Heart left ventricle (tissue), 16 donors: ENCODE measurements around the gene EPHB6. TPM values are rescaled to one million over a fixed set of nuclear protein-coding genes. Genes with fewer than 3 reads are reported as not detected.
A peak's percentile ranks its signal among the peaks of the same experiment; 100 is the strongest.

ENCODE experiments used
- ATAC-seq, 4 donors: fragments of 200-7000 bp; cut with Tn5 transposase; one replicate each; pipeline ENCODE4 v1.9.1; 2020 to 2022; ENCODE audit warnings: moderate library complexity in 4 of 4, mild to moderate bottlenecking in 3 of 4, moderate number of reproducible peaks in 1 of 4
- DNase-seq, 5 donors: peaks; one replicate each; pipeline ENCODE4 v3.0.0-alpha.2; 2020
- H3K27ac ChIP-seq, 12 donors: fragments of 200-600 bp; sonication (generic) in 4 of 12; one replicate each; pipeline versions ENCODE4 v1.5.0 to v1.8.0; 2016 to 2022; ENCODE audit warnings: mild to moderate bottlenecking in 2 of 12
- H3K27me3 ChIP-seq, 9 donors: fragments of 200-600 bp; sonication (generic) in 2 of 9; one replicate each; pipeline versions ENCODE4 v1.5.1 to v1.8.0; 2016 to 2022; ENCODE audit warnings: mild to moderate bottlenecking in 3 of 9
- H3K36me3 ChIP-seq, 9 donors: fragments of 200-600 bp; sonication (generic) in 2 of 9; one replicate each; pipeline versions ENCODE4 v1.5.0 to v1.8.0; 2018 to 2022; ENCODE audit warnings: mild to moderate bottlenecking in 2 of 9
- H3K4me1 ChIP-seq, 12 donors: fragments of 200-600 bp; sonication (generic) in 4 of 12; one replicate each; pipeline versions ENCODE4 v1.5.0 to v1.8.0; 2016 to 2022; ENCODE audit warnings: mild to moderate bottlenecking in 3 of 12
- H3K4me3 ChIP-seq, 12 donors: fragments of 200-600 bp; sonication (generic) in 4 of 12; one replicate each; pipeline versions ENCODE4 v1.5.0 to v1.8.0; 2017 to 2022; ENCODE audit warnings: mild to moderate bottlenecking in 9 of 12, moderate library complexity in 4 of 12
- H3K9me3 ChIP-seq, 12 donors: fragments of 200-600 bp; sonication (generic) in 4 of 12; one replicate each; pipeline versions ENCODE4 v1.5.0 to v1.8.0; 2016 to 2022; ENCODE audit warnings: mild to moderate bottlenecking in 1 of 12
- POLR2A ChIP-seq, 2 donors: fragments of 450-650 bp; IDR thresholded peaks; one replicate each; pipeline ENCODE4 v1.6.1; 2017; ENCODE audit warnings: antibody characterized with exemption in 2 of 2, mild to moderate bottlenecking in 2 of 2, moderate library complexity in 2 of 2
- WGBS, 4 donors: extraction: QIAGEN DNeasy Blood & Tissue Kit in 2 of 4; methylation state at CpG; one replicate each; pipeline versions ENCODE4 v1.1.5 to v1.1.7; 2013 to 2018; 5-methylcytosine and 5-hydroxymethylcytosine counted together
- intact Hi-C, 10 donors: fragments of 100-400 bp; cut with DNase I; formaldehyde crosslinking; loops; one replicate each; pipeline versions ENCODE4 v1.11.1 to v1.14.2; 2022
- polyA plus RNA-seq, 2 donors: library from polyadenylated mRNA; stranded (reverse); fragments of 200-250 nt; gene quantifications; one replicate each; pipeline ENCODE4 v1.2.3, GENCODE V29; 2013
- total RNA-seq, 9 donors: library from RNA; depleted of rRNA in 2 of 9; stranded (reverse); fragments of >200 nt in 2 of 9; fragmentation: NEBNext Ultra II Directional in 3 of 9; extraction: Animal tissue kit (Norgen Biotek cat#: 25700) in 3 of 9; gene quantifications; one replicate each; pipeline versions ENCODE4 v1.1.0 to v1.2.4, GENCODE V29; 2016 to 2023
- TF ChIP-seq, protein P1 (sequence below), 12 donors: fragments of 200-600 bp; sonication (generic) in 4 of 12; IDR thresholded peaks; one replicate each; pipeline versions ENCODE4 v1.5.0 to v1.8.0; 2018 to 2022; ENCODE audit warnings: antibody characterized with exemption in 12 of 12, mild to moderate bottlenecking in 5 of 12
- donor health status: ischemic (EF 13 %, LVEDD 7.1; RV severe dilation, severe dysfunction).
- donor health status: healthy with polysubstance abuse.
- donor health status: DM: no; HTN: yes; CAD: no.
- donor health status: DM: no; HTN: no; CAD: no.
- donor health status: ischemic (EF 25% LVEDD 6.9; RV normal size, moderate dysfunction).
- donor health status: ischemic (EF 25% LVEDD 5.7; RV mildly dilated, moderate dysfunction).
- donor health status: healthy.
- donor health status: DM: yes; HTN: yes; CAD: no.
- donor health status: ischemic (EF 35%, LVEDD 5.7; RV mildly dilated, moderate dysfunction).
- donor health status: nonischemic (EF 11% LVEDD 7.7; RV severe dilation, severe dysfunction).
- donor health status: DM: yes; HTN: yes; CAD: no.
- donor health status: PGD.
- donor health status: ischemic (EF 29% LVEDD 5.4; RV normal size, mild dysfunction).
- donor health status: nonischemic (EF 23%, LVEDD 6.1; RV moderate dilation, normal function).

Gene EPHB6
- total and polyA plus RNA-seq, 11 donors: 1.5 to 20.3 (median 3.3) TPM

DNA sequence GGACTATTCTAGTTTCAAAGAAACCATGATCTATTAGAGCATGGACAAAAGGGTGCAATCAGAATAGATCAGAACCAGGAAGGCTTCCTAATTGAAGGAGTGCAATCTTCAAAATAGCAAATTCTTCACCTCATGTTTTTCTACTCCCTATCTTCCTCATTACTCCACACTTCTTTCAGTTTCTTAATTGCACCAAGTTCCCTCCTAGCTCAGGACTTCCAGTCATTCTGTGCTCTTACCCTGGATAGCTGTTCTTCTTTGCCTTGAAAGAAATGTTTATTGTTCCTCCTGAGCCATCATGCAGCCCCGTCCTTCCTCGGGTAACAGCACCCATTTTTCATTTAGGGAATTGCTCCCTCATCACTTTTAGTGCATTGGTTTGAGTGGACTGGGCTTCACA is 55.6 kb downstream of the EPHB6 start:
- Histone ChIP-seq H3K36me3 (no peaks in the 10 kb centered on the region), H3K4me3 (no peak overlapping the region), H3K4me1 (peaks cover 0 to 30% (median 0%) of the 10 kb centered on the region in 12 donors), H3K27me3 (peaks cover 0 to 6% (median 0%) of the 10 kb centered on the region in 9 donors), H3K9me3 (no peaks in the 10 kb centered on the region), H3K27ac (peak overlapping the region in 1 of 12 donors; percentile 40)
- 67 to 83% (median 77%) methylated on average over 2 of the region's 2 CpGs for WGBS, 4 donors
- DNase-seq: no peak
- intact Hi-C loops: no loop called here
- no peak for ATAC-seq
- TF ChIP-seq POLR2A (IDR thresholded peaks at IDR 0.05): no peak
- TF ChIP-seq, protein P1, sequence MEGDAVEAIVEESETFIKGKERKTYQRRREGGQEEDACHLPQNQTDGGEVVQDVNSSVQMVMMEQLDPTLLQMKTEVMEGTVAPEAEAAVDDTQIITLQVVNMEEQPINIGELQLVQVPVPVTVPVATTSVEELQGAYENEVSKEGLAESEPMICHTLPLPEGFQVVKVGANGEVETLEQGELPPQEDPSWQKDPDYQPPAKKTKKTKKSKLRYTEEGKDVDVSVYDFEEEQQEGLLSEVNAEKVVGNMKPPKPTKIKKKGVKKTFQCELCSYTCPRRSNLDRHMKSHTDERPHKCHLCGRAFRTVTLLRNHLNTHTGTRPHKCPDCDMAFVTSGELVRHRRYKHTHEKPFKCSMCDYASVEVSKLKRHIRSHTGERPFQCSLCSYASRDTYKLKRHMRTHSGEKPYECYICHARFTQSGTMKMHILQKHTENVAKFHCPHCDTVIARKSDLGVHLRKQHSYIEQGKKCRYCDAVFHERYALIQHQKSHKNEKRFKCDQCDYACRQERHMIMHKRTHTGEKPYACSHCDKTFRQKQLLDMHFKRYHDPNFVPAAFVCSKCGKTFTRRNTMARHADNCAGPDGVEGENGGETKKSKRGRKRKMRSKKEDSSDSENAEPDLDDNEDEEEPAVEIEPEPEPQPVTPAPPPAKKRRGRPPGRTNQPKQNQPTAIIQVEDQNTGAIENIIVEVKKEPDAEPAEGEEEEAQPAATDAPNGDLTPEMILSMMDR (IDR thresholded peaks at IDR 0.05): no peak

DNA sequence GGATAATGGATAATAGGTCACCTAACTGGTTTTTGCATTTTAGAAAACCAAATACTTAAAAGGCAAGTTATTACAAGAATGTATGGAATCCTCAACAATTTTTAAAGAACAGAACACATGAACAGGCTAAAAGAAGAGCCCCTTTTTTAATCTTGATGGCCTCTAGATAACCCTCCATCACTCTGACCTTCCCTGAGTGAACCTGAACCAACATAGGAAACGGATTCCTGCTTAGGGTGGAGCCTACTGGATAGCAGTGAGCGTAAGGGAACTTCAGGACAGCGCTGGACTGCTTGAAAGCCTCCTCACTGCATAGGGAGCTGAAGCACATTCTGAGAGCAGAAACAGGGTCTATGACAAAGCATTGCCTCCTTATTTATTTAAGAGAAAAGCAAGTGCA is 58.2 kb downstream of the EPHB6 start:
- Histone ChIP-seq H3K36me3 (no peaks in the 10 kb centered on the region), H3K27ac (no peak overlapping the region), H3K4me1 (peaks cover 0 to 30% (median 0%) of the 10 kb centered on the region in 12 donors), H3K4me3 (no peak overlapping the region), H3K27me3 (peaks cover 0 to 6% (median 0%) of the 10 kb centered on the region in 9 donors), H3K9me3 (no peaks in the 10 kb centered on the region)
- intact Hi-C loops: no loop called here
- ATAC-seq (no peak), DNase-seq (no peak)
- WGBS, 4 donors: 40 to 49% (median 44%) methylated on average over 3 of the region's 3 CpGs
- TF ChIP-seq, protein P1 (IDR thresholded peaks at IDR 0.05): no peak
- TF ChIP-seq POLR2A (IDR thresholded peaks at IDR 0.05): no peak

DNA sequence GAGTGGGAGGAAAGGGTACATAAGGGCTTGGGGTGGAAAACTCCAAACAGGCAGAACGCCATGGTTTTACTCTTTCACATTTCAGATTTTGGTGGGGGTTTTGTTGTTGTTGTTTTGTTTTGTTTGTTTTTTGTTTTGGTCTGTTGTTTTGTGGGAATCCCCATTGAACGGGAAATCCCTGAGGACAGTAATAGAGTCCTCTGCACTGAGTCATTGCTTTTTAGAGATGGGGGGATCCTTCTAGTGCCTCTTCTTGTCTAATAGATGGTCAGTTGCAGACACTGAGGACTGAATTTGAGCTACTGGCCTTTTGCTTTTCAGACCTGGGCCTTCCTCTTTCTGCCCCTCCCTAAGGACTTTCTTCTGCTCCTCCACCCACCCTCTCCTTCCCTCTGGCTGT is 58.7 kb downstream of the EPHB6 start:
- TF ChIP-seq, protein P1 (IDR thresholded peaks at IDR 0.05): no peak
- intact Hi-C loops: no loop called here
- Histone ChIP-seq H3K9me3 (no peaks in the 10 kb centered on the region), H3K27me3 (peaks cover 0 to 6% (median 0%) of the 10 kb centered on the region in 9 donors), H3K27ac (no peak overlapping the region), H3K4me1 (peaks cover 0 to 28% (median 0%) of the 10 kb centered on the region in 12 donors), H3K36me3 (no peaks in the 10 kb centered on the region), H3K4me3 (no peak overlapping the region)
- no peak for ATAC-seq
- no peak for DNase-seq
- WGBS, 4 donors: 77 to 84% (median 77%) methylated on average over 2 of the region's 2 CpGs

DNA sequence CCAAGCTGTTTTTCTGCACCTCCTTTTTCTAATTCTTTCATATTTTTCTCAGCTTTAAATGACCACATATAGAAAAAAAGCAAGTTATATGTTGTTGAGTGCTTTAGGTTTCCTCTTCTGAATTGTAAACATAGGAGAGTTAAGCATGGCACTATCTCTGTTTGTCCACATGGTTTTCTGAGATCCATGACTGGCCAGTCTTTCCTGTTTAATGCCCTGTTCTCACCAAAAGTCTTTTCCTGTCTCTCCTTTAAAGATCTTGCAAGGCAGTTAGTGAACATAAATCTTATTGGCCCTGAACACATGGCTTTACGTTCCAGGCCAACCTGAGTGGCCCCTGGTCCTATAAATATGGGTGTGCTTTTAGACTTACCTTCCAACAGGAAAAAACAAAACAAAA is 59.2 kb downstream of the EPHB6 start:
- intact Hi-C loops: no loop called here
- ATAC-seq (no peak), DNase-seq (no peak)
- 61 to 66% (median 62%) methylated on average over 1 of the region's 1 CpG for WGBS, 4 donors
- no peak overlapping the region for H3K4me3 ChIP-seq
- no peaks in the 10 kb centered on the region for H3K9me3 ChIP-seq
- no peaks in the 10 kb centered on the region for H3K36me3 ChIP-seq
- no peak overlapping the region for H3K27ac ChIP-seq
- H3K27me3 ChIP-seq: peaks cover 0 to 10% (median 0%) of the 10 kb centered on the region in 9 donors
- TF ChIP-seq, protein P1 (IDR thresholded peaks at IDR 0.05): no peak
- TF ChIP-seq POLR2A (IDR thresholded peaks at IDR 0.05): no peak
- peaks cover 0 to 22% (median 0%) of the 10 kb centered on the region in 12 donors for H3K4me1 ChIP-seq
